ENCODE results near the gene GAA.

The GAA gene

DNA sequence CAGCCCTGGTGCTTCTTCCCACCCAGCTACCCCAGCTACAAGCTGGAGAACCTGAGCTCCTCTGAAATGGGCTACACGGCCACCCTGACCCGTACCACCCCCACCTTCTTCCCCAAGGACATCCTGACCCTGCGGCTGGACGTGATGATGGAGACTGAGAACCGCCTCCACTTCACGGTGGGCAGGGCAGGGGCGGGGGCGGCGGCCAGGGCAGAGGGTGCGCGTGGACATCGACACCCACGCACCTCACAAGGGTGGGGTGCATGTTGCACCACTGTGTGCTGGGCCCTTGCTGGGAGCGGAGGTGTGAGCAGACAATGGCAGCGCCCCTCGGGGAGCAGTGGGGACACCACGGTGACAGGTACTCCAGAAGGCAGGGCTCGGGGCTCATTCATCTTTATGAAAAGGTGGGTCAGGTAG, 3.6 kb downstream of the GAA start:
- no peak for DNase-seq

DNA sequence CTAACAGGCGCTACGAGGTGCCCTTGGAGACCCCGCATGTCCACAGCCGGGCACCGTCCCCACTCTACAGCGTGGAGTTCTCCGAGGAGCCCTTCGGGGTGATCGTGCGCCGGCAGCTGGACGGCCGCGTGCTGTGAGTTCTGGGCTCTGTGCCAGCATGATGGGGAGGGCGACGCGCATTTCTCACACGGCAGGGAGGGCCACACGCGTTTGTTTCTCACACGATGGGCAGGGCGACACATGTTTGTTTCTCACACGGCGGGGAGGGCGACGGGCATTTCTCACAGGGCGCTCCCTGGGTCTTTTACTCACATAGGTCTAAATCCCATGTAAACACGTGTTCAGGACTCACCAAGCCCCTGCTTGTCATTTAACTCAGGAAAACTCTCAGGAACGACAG, 4.4 kb downstream of the GAA start:
- DNase-seq = no peak

DNA sequence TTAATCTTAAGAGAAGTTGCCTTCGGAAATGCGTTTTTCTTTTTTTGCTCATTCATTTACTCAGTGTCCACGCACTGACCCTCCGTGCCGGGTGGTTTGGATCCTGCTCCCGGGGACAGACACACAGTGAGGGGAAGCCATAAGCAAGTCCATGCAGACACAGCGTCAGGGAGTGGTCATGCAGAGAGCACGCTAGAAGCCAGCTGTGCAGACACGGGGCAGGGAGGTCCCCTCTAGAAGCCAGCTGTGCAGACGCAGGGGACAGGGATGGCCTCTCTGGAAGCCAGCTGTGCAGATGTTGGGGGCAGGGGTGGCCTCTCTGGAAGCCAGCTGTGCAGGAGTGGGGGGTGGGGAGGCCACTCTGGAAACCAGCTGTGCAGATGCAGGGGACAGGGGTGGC, 4.8 kb downstream of the GAA start:
- DNase-seq = no peak

DNA sequence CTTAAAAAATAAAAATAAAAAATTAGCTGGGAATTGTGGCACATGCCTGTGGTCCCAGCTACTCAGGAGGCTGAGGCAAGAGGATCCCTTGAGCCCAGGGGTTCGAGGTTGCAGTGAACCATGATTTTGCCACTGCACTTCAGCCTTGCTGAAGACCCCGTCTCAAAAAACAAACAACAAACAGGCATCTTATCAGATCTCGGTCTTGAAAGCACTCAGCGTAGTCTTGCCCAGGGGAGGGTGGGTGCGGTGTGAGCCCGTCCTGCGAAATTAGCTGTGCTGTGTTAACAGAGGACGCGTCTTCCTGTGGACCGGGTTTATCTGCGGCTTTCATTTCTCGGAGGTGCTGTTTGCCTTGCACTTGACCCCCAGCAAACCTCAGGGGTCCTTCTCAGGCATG, 5.4 kb downstream of the GAA start:
- no peak for DNase-seq

DNA sequence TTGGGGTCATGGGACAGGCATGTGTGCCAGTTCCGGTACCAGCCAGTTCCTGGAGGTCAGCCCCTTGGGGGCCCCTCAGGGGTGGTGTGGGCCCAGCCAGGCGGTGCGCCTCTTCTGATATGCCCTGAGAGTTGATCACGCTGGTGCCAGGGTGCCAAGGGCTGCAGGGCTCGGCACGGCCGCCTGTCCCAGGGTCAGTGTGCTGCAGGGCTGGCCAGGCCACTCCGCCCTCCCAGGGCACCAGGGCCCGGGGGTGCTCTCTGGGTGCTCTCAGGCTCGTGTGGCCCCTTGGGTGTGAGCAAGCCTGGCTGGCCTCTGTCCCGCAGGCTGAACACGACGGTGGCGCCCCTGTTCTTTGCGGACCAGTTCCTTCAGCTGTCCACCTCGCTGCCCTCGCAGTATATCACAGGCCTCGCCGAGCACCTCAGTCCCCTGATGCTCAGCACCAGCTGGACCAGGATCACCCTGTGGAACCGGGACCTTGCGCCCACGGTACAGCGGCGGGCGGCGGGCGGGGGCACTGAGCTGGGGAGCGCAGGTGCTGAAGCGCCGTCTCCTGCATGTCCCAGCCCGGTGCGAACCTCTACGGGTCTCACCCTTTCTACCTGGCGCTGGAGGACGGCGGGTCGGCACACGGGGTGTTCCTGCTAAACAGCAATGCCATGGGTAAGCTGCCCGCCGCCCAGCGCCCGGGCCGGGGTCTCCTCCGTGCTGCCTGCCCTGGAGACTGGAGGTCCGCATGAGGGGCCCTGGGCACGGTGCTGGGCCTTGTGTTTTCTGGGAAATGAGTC, 6.0 kb downstream of the GAA start:
- no peak for DNase-seq

DNA sequence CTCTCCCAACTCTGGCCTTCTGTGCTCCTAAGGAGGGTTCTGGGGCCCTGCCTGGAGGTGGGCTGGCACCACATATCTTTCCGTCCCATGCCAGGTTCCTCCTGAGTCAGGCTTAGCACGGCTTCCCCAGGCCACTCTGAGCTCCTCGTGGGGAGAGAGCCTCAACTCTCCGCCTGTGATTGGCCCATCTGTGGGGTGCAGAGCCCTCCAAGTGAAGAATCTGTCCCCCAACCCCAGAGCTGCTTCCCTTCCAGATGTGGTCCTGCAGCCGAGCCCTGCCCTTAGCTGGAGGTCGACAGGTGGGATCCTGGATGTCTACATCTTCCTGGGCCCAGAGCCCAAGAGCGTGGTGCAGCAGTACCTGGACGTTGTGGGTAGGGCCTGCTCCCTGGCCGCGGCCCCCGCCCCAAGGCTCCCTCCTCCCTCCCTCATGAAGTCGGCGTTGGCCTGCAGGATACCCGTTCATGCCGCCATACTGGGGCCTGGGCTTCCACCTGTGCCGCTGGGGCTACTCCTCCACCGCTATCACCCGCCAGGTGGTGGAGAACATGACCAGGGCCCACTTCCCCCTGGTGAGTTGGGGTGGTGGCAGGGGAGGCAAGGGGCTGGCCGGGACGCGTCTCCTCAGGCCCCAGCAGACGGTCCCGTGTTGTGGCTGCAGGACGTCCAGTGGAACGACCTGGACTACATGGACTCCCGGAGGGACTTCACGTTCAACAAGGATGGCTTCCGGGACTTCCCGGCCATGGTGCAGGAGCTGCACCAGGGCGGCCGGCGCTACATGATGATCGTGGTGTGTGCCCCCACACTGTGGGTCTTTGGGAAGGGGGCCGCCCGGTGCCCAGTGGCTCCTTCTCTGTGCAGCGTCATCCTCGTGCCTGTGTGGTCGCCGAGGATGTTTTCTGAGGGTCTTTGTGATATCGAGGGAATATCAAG, 6.9 kb downstream of the GAA start:
- DNase-seq = no peak

DNA sequence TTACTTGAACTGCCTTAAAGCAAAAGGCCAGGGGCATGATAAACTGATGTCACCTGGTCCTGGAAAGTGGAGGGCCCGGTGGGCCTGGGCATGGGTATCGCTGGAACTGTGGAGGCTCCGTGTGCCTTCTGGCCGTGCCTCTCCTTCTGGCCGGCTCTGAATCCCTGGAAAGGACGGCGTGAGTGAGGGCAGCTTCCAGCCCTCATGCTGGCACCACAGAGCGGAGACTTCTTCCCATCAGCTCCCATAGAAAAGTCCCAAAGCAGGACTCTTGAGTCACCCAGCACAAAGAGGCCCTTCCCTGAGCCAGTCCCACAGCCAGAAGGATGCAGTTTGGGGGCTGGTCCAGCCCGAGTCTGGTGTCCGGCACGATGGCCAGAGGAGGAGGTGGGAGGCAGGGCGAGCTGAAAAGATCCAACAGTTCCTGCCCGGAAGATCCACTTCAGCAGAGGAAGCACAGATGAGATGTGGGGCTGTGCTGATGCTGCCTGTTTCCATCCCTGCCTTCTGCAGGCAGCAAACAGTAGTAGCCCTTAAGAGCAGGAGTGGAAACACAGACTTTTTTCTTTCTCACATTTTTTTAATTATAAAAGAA, 7.8 kb downstream of the GAA start:
- DNase-seq = no peak

DNA sequence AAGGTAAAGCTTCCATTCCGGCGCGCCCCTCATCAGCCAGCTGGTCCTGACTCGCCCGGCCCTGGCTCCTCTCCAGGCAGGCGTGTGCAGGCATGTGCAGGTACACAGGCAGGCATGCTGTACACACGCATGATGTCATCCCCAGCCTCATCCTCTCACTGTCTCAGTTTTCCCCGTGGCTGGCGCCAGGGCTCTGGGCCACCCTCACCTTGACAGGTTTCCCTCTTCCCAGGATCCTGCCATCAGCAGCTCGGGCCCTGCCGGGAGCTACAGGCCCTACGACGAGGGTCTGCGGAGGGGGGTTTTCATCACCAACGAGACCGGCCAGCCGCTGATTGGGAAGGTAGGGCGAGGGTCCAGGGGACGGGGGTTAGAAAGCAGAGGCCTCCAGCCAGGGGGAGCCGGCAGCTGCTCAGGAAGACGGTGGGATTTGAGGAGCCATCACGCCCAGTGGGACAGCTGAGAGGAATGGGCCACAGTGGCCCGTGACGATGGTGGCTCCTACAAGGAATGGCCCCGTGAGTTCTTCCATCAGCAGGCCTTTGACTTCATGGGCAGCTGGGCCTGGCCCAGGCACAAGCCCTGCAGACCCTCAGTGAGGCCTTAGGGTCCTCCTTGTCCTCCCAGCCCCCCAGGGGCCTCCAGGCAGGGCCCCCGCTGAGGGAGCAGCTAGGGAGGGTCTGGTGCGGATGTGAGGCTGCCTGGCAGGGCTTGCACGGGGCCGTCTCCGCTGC, 8.5 kb downstream of the GAA start:
- no peak for DNase-seq

DNA sequence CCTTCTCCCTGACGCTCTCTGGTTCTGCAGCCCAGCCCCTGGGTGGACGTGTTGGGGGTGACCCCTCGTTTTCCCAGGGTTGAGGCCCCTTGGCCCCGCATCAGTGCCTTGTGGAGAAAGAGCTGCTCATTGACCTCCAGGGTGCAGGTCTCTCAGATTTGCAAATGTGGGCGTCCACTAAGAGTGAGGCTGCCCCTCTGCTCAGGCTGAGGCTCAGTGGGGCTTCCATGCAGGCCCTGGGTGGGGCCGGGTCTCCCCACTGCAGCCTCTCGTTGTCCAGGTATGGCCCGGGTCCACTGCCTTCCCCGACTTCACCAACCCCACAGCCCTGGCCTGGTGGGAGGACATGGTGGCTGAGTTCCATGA, 9.0 kb downstream of the GAA start:
- no peak for DNase-seq

DNA sequence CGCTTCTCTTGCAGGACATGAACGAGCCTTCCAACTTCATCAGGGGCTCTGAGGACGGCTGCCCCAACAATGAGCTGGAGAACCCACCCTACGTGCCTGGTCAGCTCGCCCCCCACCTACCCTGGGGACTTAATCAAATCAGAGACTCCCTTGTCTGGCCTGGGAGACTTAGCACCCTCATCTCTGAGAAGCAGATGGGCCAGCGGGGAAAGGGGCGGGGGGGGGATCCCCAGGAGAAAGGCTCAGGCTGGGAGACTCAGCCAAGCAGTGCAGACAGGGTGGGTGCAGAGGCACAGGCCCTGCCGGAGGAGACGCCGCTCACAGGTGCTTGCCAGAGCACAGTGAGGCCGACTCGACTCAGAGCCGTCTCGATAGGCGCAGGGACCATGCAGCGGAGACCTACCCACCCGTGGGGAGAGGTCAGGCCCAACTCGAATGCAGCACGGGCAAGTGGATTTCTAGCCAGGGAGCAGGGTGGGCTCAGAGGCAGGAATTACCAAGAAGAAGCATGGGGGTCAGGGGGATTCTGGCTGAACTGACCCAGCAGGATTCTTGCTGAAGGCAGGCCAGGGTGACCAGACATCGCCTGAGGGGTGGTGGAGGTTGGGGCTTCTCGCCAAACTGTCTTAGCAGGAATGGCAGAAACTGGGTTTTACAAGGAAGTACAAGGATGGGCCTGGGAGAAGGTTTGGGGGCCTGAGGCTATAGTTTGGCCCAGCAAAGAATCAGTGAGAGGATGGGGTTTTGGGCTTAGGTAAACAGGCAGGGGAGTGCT, 9.7 kb downstream of the GAA start:
- no peak for DNase-seq

DNA sequence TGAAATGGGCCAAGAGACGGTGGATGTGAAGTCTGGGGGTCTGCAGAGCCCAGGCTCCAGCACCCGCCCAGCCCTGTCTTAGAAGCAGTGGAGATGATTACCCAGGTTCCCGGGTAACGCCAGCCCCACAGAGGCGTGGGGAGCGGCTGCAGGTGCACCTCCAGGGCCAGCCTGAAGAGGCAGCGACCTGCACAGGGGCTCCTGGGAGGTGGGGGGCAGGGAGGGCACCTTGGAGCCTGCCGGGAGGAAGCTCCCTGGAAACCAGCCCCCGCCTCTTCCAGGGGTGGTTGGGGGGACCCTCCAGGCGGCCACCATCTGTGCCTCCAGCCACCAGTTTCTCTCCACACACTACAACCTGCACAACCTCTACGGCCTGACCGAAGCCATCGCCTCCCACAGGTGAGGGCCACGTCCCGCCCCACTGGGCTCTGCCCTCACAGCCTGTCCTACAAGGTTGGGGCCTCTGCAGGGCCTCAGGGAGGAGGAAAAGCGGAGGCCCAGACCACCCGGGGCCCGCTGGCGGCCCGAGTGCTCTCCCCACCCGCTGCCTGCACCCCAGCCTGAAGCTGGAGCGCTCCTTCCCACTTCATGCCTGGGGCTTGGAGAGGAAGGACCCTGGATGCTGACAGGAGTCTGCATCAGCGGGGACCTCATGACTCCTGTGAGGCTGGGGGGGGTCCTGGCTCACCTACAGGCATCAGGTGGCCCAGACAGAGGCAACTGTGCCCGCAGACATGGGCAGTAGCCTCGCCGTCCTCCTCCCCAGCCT, 10.5 kb downstream of the GAA start:
- no peak for DNase-seq

DNA sequence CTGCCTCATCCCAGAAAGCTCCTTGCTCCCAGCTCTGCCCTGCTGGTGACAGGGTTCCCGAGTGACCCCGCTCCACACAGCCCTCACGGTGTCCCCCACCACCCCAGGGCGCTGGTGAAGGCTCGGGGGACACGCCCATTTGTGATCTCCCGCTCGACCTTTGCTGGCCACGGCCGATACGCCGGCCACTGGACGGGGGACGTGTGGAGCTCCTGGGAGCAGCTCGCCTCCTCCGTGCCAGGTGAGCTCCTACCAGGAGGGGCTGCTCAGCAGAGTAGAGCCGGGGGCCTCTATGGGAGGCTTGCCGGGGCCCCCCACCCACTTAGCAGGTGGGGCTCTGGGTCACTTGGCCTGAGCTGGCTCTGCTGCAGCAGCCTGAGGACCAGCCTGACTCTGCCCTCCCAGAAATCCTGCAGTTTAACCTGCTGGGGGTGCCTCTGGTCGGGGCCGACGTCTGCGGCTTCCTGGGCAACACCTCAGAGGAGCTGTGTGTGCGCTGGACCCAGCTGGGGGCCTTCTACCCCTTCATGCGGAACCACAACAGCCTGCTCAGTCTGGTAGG, 11.2 kb downstream of the GAA start:
- no peak for DNase-seq

DNA sequence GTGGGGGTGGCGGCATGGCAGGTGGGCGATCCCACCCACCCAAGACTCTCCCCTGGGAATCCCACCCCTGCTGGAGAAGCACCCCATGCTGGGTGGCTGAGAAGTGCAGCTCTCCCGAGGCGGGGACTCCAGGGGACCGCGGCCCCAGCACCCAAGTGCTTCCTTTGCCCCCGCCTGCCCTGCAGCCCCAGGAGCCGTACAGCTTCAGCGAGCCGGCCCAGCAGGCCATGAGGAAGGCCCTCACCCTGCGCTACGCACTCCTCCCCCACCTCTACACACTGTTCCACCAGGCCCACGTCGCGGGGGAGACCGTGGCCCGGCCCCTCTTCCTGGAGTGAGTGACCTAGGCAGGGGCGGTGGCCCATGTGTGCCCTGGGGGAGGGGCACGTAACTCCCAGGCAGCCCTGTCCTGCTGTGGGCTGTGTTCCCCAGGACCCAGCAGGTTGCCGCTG, 11.7 kb downstream of the GAA start:
- no peak for DNase-seq

DNA sequence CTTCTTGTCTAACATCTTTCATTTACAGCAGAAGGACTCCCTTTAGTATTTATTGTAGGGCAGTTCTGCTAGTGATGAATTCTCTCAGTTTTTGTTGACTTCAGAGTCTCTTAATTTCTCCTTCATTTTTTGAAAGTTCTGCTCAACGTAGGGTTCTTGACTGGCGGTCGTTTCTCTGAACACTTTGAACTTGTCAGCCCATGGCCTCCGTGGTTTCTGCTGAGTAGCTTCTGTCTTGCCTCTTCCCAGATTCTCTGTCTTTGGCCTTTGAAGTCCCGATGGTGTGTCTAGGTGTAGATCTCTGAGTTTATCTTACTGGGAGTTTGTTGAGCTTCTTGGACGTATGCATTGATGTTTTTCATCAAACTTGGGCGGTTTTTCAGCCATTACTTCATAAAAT, 13.4 kb downstream of the GAA start:
- no peak for DNase-seq

DNA sequence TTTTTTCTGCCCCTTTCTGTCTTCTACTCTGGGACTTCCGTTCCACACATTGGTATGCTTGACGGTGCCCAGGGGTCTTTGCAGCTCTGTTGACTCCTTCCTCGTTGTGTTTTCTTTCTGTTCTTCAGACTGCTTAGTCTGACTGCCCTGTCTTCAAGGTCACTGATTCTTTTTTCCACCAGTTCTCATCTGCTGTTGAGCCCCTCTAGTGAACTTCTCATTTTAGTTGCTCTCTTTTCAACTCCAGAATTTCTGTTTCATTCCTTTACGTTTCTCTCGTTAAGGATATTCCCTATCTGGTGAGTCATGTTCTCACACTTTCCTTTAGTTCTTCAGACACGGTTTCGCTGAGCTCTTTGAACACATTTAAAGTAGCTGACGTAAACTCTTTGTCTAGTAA, 13.8 kb downstream of the GAA start:
- DNase-seq = no peak

DNA sequence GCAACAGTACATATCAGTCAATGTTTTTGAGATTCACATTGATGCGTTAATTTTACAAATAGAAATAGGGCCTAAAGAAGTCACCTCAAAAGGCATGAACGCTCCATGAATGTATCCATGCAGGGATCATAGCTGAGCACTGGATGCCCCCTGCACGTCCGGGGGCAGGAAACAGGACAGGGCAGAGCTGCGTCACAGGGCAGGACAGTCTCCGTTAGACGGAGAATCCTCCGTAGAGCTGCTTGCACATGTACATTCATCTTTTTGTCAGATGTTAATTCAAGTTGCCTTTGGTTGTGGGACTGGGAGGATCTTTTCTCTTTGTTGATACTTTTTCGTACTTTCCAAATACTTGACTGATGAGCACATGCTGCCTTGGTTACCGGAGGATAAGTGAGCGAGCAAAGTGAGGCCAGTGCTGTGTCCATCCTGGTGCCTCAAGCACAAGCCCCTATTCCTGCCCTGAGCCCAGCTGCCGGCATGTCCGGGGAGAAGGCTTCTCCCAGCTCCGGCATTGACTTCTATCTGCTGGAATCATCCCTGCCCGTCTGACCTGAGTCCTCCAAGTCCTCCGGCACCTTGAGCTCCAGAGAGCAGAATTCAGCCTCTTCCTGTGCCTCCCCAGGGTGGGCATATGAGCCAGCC, 15.0 kb downstream of the GAA start:
- DNase-seq = no peak

DNA sequence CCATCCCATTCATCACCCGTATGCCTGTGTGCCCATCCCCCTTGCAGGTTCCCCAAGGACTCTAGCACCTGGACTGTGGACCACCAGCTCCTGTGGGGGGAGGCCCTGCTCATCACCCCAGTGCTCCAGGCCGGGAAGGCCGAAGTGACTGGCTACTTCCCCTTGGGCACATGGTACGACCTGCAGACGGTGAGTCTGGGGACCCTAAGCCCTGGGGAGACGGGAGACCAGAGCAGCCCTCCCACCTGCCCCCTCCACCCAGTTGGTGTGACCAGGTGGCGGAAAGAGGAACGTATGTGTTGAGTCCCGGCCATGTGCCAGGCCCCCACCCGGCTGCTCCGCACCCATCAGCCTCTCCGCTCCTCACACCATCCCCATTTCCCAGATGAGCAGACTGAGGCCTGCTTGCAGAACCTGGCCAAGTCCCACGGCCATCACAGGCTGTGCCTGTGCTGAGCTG, 15.6 kb downstream of the GAA start:
- no peak for DNase-seq

DNA sequence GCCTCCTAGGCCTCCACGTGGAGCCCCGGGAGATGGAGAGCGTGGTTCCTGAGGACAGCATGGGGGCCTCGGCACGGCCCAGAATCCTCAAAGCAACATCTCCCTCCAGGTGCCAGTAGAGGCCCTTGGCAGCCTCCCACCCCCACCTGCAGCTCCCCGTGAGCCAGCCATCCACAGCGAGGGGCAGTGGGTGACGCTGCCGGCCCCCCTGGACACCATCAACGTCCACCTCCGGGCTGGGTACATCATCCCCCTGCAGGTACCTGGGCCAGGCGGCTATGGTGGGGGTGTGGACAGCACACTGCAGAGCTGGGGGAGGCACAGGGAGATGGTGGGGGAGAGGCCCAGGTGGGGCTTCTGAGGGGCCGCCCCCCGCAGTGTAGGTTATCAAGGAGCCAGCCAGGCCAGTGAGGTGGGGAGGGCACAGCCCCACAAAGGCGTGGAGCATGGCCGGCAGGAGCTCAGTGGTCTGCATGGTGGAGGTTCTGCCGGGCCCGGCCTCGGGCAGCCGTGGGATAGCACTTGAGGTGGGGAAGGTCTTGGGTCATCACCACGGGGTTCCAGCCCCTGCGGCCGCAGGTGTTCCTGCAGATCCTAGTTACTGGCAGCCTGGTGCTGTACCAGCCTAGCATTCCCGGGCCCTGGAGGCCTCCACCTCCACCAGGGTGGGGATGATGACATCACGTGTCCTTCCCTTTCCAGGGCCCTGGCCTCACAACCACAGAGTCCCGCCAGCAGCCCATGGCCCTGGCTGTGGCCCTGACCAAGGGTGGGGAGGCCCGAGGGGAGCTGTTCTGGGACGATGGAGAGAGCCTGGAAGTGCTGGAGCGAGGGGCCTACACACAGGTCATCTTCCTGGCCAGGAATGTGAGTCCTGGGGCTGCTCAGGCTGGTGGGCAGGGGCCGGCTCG, 16.4 kb downstream of the GAA start:
- no peak for DNase-seq

DNA sequence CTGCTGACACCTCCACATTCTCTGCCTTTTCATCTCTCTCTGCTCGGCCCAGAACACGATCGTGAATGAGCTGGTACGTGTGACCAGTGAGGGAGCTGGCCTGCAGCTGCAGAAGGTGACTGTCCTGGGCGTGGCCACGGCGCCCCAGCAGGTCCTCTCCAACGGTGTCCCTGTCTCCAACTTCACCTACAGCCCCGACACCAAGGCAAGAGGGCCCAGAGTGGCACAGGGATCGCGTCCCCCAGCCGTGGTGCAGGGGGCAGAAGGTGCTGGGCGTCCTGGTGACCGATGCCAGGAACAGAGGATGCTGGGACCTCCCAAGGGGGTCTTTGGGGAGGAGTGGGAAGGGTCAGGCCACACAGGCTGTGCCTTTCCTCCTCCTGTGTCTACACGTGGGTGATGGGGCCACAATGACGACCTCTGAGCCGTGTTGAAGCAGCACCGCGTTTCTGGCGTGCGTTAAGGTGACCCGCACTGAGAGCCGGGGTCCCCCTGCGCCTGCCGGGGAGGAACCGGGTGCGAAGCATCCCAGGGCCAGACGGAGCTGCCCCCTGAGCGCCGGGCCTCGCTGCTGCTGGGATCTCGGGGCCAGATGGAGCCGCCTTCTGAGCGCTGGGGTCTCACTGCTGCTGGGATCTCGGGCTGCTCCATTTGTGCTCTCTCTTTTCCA, 17.4 kb downstream of the GAA start:
- no peak for DNase-seq
